ENCODE data around the gene TREM2. TPM values are rescaled to one million over a fixed set of nuclear protein-coding genes. Genes with fewer than 3 reads are reported as not detected.
"Not testable (repeated sequence)": the region's sequence is repeated elsewhere in the genome, so short reads cannot be mapped to it uniquely, and the experiment has no call there.

Gene TREM2
- total RNA-seq, 6 experiments from 2014 or later, result not detected

DNA sequence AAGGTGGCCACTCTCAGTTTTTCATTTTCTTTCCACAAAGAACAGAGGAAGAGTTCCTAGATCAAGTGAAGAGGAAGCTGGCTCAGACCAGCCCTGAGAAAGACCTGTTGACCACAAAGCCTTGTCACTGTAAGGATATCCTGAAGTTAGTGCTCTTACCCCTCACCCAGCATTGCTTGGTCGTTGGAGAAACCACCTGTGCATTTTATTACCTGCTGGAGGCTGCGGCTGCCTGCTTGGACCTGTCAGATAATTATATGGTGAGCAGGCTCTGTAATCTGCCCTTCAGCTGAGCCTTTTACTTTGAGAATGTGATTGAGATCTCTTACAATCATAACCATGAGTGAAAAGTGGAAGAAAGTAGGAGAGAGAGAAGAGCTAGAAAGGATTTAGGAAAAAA, 30.7 kb downstream of the TREM2 start:
- Mint-ChIP-seq H3K9me3 (no peaks in the 10 kb centered on the region), H3K27me3 (ENCODE audit: insufficient read depth) (no peaks in the 10 kb centered on the region), H3K4me3 (no peak overlapping the region), H3K27ac (no peak overlapping the region), H3K4me1 (ENCODE audit: low read depth) (no peaks in the 10 kb centered on the region), H3K36me3 (ENCODE audit: low read depth) (no peaks in the 10 kb centered on the region)
- no peak for TF ChIP-seq CTCF (IDR thresholded peaks at IDR 0.05)
- no peak for DNase-seq

DNA sequence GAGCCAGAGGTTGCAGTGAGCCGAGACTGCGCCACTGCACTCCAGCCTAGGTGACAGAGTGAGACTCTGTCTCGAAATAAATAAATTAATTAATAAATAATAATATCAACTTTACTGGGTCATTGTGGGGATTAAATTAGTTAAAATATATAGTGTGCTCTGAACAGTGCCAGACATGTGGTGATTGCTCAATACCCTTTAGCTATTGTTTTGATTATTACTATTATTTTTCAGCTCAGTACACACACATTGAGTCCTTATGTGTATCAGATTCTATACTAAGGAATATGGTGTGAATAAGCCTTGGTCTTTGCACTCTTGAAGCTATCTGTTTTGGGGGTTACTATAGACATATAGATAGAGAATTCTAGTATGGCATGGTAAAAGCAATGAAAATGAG, 37.6 kb downstream of the TREM2 start:
- H3K27me3 Mint-ChIP-seq (ENCODE audit: insufficient read depth), result peaks cover 3% of the 10 kb centered on the region; the same call in 1 of the 2 replicates
- no peaks in the 10 kb centered on the region for H3K9me3 Mint-ChIP-seq
- no peak overlapping the region for H3K27ac Mint-ChIP-seq
- TF ChIP-seq CTCF (IDR thresholded peaks at IDR 0.05), result no peak
- H3K4me1 Mint-ChIP-seq (ENCODE audit: low read depth), result no peaks in the 10 kb centered on the region
- no peaks in the 10 kb centered on the region for H3K36me3 Mint-ChIP-seq (ENCODE audit: low read depth)
- no peak for DNase-seq
- no peak overlapping the region for H3K4me3 Mint-ChIP-seq

DNA sequence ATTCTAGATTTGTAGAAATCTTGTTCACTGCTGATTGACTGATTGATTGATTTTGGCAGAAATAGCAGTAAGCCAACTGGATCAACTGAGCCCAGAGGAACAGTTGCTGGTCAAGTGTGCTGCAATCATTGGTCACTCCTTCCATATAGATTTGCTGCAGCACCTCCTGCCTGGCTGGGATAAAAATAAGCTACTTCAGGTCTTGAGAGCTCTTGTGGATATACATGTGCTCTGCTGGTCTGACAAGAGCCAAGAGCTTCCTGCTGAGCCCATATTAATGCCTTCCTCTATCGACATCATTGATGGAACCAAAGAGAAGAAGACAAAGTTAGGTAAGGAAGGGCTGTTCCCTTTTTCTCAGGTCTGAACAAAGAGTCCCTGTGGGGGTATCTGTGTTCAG, 40.0 kb downstream of the TREM2 start:
- H3K27ac Mint-ChIP-seq, result no peak overlapping the region
- DNase-seq, result no peak
- H3K4me1 Mint-ChIP-seq (ENCODE audit: low read depth), result no peaks in the 10 kb centered on the region
- H3K27me3 Mint-ChIP-seq (ENCODE audit: insufficient read depth), result peaks cover 3% of the 10 kb centered on the region; the same call in 1 of the 2 replicates
- no peaks in the 10 kb centered on the region for H3K9me3 Mint-ChIP-seq
- H3K36me3 Mint-ChIP-seq (ENCODE audit: low read depth), result no peaks in the 10 kb centered on the region
- no peak for TF ChIP-seq CTCF (IDR thresholded peaks at IDR 0.05)
- H3K4me3 Mint-ChIP-seq, result no peak overlapping the region

DNA sequence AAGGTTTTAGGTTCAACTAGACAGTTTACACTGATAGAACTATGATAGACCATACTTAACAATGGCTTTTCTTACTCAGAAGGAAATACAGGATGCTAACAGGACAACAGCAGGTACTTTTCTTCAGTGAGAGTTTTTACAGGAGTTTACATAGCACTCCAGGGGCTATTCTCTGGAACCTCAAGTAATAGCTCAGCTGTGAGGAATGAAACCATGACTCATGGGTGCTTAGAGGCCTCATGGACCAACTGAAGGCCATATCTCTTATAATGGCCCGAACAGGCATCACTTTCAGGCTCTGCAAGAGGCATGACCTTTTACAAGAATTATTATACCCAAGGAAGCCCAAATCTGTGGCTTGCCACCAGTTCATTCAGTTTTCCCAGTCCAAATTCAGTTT, 40.5 kb downstream of the TREM2 start:
- Mint-ChIP-seq H3K4me1 (ENCODE audit: low read depth) (no peaks in the 10 kb centered on the region), H3K27ac (no peak overlapping the region), H3K36me3 (ENCODE audit: low read depth) (no peaks in the 10 kb centered on the region), H3K9me3 (no peaks in the 10 kb centered on the region), H3K27me3 (ENCODE audit: insufficient read depth) (peaks cover 3% of the 10 kb centered on the region; the same call in 1 of the 2 replicates), H3K4me3 (no peak overlapping the region)
- no peak for TF ChIP-seq CTCF (IDR thresholded peaks at IDR 0.05)
- DNase-seq, result peak; percentile 19

GRCh38 chr6:41120058-41120457, 42.9 kb downstream of the TREM2 start:
- Mint-ChIP-seq H3K9me3 (no peaks in the 10 kb centered on the region), H3K36me3 (ENCODE audit: low read depth) (no peaks in the 10 kb centered on the region), H3K4me1 (ENCODE audit: low read depth) (no peaks in the 10 kb centered on the region), H3K4me3 (no peak overlapping the region), H3K27ac (no peak overlapping the region), H3K27me3 (ENCODE audit: insufficient read depth) (no peaks in the 10 kb centered on the region)
- TF ChIP-seq CTCF (IDR thresholded peaks at IDR 0.05), result no peak
- DNase-seq, result no peak

GRCh38 chr6:41119508-41119907, 43.4 kb downstream of the TREM2 start:
- H3K27ac Mint-ChIP-seq, result no peak overlapping the region
- no peaks in the 10 kb centered on the region for H3K9me3 Mint-ChIP-seq
- no peaks in the 10 kb centered on the region; the same call in 1 of the 2 replicates for H3K36me3 Mint-ChIP-seq (ENCODE audit: low read depth)
- TF ChIP-seq CTCF (IDR thresholded peaks at IDR 0.05), result no peak
- no peaks in the 10 kb centered on the region for H3K4me1 Mint-ChIP-seq (ENCODE audit: low read depth)
- no peaks in the 10 kb centered on the region for H3K27me3 Mint-ChIP-seq (ENCODE audit: insufficient read depth)
- no peak overlapping the region for H3K4me3 Mint-ChIP-seq
- no peak for DNase-seq

- H3K27me3 Mint-ChIP-seq (ENCODE audit: insufficient read depth); H3K36me3 Mint-ChIP-seq (ENCODE audit: low read depth); H3K4me3 Mint-ChIP-seq; H3K27ac Mint-ChIP-seq; DNase-seq; H3K4me1 Mint-ChIP-seq (ENCODE audit: low read depth); H3K9me3 Mint-ChIP-seq: not testable (repeated sequence)
Observed at GRCh38 chr6:41115027-41115426, 47.9 kb downstream of the TREM2 start.

Data from HFFc6 (cell line).